HEK293 (cell line): ENCODE results near the gene OR1B1.

ENCODE experiments used
- CTCF ChIP-seq: fragments of 450-650 bp; formaldehyde crosslinking; IDR thresholded peaks from 2 replicates; pipeline ENCODE4 v1.5.1; 2016; ENCODE audit warnings: missing biosample characterization, missing genetic modification characterization
- ZNF146 ChIP-seq: fragments of 450-650 bp; formaldehyde crosslinking; IDR thresholded peaks from 2 replicates; pipeline ENCODE4 v1.5.1; 2016; ENCODE audit warnings: missing biosample characterization, missing genetic modification characterization
- ZNF221 ChIP-seq: fragments of 450-650 bp; formaldehyde crosslinking; IDR thresholded peaks from 2 replicates; pipeline ENCODE4 v1.5.1; 2017; ENCODE audit warnings: missing biosample characterization, missing genetic modification characterization, borderline replicate concordance
- ZNF302 ChIP-seq: fragments of 450-650 bp; formaldehyde crosslinking; IDR thresholded peaks from 2 replicates; pipeline ENCODE4 v1.5.1; 2016; ENCODE audit warnings: missing biosample characterization, missing genetic modification characterization, low read depth
- ZNF76 ChIP-seq: fragments of 450-650 bp; formaldehyde crosslinking; IDR thresholded peaks from 2 replicates; pipeline ENCODE4; 2016; ENCODE audit warnings: low read depth, missing biosample characterization, missing genetic modification characterization, borderline replicate concordance
- ZSCAN18 ChIP-seq: fragments of 450-650 bp; formaldehyde crosslinking; IDR thresholded peaks from 2 replicates; pipeline ENCODE4 v1.5.1; 2016; ENCODE audit warnings: missing biosample characterization, missing genetic modification characterization

GRCh38 chr9:122609804-122610203, 47.6 kb downstream of the OR1B1 start:
- TF ChIP-seq ZNF302 (tag by site-specific recombination) (no peak), CTCF (tag by site-specific recombination) (no peak), ZSCAN18 (tag by site-specific recombination) (no peak), ZNF76 (tag by site-specific recombination) (no peak), ZNF146 (no peak), ZNF221 (no peak)
